ENCODE results near the gene AAK1.
"Not testable (repeated sequence)": the region's sequence is repeated elsewhere in the genome, so short reads cannot be mapped to it uniquely, and the experiment has no call there.

AAK1 gene

GRCh38 chr2:69620870-69621269 is 22.7 kb downstream of the AAK1 start:
- peak; percentile 63 for ATAC-seq (replicated peaks; ENCODE audit: extremely low read depth, poor library complexity, severe bottlenecking)
- Mint-ChIP-seq H3K27me3 (no peaks in the 10 kb centered on the region), H3K27ac (ENCODE audit: low read depth) (no peak overlapping the region)

DNA sequence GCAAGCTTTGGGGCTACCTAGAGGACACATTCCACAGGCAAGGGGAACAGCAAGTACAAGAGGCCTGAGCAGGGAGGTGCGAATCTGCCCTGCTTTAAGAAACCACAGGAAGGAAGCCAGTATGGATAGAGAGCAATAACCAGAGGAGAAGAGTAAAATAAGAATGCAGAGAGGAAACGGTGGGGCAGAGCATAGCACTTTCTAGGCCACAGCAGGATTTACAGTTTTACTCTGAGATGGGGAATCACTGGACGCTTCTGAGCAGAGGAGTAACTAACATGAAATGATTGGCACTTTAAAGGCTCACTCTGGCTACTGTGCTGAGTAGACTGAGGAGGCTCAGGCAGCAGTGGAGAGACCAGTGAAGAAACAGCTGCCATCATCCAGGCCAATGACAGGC is 23.8 kb downstream of the AAK1 start:
- Mint-ChIP-seq H3K27ac (ENCODE audit: low read depth) (no peak overlapping the region), H3K4me3 (no peak overlapping the region), H3K4me1 (peaks cover 22% of the 10 kb centered on the region), H3K9me3 (no peaks in the 10 kb centered on the region), H3K27me3 (no peaks in the 10 kb centered on the region), H3K36me3 (ENCODE audit: insufficient read depth) (peaks cover 6% of the 10 kb centered on the region)
- DNase-seq (ENCODE audit: low spot score in 2 of 2): no peak
- ATAC-seq (replicated peaks; ENCODE audit: extremely low read depth, poor library complexity, severe bottlenecking): peak; percentile 53

More at GRCh38 chr2:69620870-69621269, 22.7 kb downstream of the AAK1 start:
- H3K4me3 Mint-ChIP-seq: no peak overlapping the region
- H3K9me3 Mint-ChIP-seq: no peaks in the 10 kb centered on the region
- H3K4me1 Mint-ChIP-seq: peaks cover 11% of the 10 kb centered on the region
- peaks cover 4% of the 10 kb centered on the region for H3K36me3 Mint-ChIP-seq (ENCODE audit: insufficient read depth)
- no peak for DNase-seq (ENCODE audit: low spot score in 2 of 2)

DNA sequence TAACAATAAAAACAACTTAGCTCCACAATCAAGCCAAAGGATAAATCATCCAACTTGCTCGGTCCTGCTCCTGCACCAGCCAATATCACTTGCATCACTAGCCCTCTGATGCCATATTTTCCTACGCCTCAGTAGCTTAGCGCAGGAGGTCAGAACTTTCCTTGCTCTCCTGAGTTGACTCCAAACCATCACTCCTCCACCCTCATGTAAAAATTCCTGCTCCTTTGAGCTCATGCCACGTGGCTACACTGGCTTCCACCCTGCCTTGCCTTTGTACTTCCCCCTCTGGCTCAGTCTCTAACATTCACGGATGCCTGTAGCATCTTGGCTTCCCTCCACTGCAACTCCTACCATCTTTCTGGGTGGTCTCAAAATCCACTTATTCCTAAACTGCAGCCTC is 25.2 kb downstream of the AAK1 start:
- ATAC-seq (replicated peaks; ENCODE audit: extremely low read depth, poor library complexity, severe bottlenecking): no peak
- no peaks in the 10 kb centered on the region for H3K9me3 Mint-ChIP-seq
- H3K4me1 Mint-ChIP-seq: peaks cover 26% of the 10 kb centered on the region
- H3K36me3 Mint-ChIP-seq (ENCODE audit: insufficient read depth): peaks cover 6% of the 10 kb centered on the region
- DNase-seq (ENCODE audit: low spot score in 2 of 2): no peak
- no peaks in the 10 kb centered on the region for H3K27me3 Mint-ChIP-seq
- no peak overlapping the region for H3K27ac Mint-ChIP-seq (ENCODE audit: low read depth)
- H3K4me3 Mint-ChIP-seq: no peak overlapping the region

GRCh38 chr2:69617744-69618143 is 25.8 kb downstream of the AAK1 start:
- Mint-ChIP-seq H3K4me3 (no peak overlapping the region), H3K9me3 (no peaks in the 10 kb centered on the region), H3K36me3 (ENCODE audit: insufficient read depth) (peaks cover 6% of the 10 kb centered on the region), H3K27me3 (no peaks in the 10 kb centered on the region), H3K4me1 (peaks cover 29% of the 10 kb centered on the region), H3K27ac (ENCODE audit: low read depth) (no peak overlapping the region)
- DNase-seq (ENCODE audit: low spot score in 2 of 2): no peak
- ATAC-seq (replicated peaks; ENCODE audit: extremely low read depth, poor library complexity, severe bottlenecking): no peak

DNA sequence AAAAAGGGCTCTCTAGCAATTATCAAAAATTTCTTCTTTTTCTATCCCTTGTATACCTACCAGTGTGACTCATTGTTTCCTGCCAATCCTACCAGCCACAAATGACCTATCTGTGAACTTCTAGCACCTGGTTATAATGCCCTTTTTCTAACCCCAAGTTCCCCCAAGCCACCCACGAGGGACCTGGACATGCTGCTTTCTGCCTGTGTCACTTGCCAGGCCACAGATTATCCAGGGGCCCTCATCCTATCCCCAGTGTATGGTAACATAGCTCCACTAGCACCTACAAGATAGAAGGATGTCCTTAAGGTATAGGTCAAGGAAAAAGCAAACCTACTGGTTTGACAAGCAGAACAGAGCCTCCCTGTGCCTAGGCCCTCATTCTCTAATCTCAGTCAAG is 26.8 kb downstream of the AAK1 start:
- DNase-seq (ENCODE audit: low spot score in 2 of 2): peak in 1 of 2 donors; percentile 31
- Mint-ChIP-seq H3K4me1 (peaks cover 37% of the 10 kb centered on the region), H3K9me3 (no peaks in the 10 kb centered on the region), H3K27ac (ENCODE audit: low read depth) (peak overlapping the region; percentile 73), H3K27me3 (no peaks in the 10 kb centered on the region), H3K36me3 (ENCODE audit: insufficient read depth) (peaks cover 6% of the 10 kb centered on the region), H3K4me3 (peak overlapping the region; percentile 31)
- no peak for ATAC-seq (replicated peaks; ENCODE audit: extremely low read depth, poor library complexity, severe bottlenecking)

DNA sequence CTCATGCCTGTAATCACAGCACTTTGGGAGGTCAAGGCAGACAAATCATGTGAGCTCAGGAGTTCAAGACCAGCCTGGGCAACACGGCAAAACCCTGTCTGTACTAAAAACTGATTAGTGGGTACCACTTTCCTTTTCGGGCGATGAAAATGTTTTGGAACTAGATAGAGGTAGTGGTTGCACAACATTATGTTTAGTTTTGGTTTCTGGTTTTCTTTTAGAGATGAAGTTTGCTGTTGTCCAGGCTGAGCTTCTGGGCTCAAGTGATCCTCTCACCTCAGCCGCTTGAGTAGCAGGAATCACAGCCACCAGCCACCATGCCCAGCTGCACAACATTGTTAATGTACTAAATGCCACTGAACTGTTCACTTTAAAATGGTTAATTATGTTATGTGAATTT is 27.6 kb downstream of the AAK1 start:
- Mint-ChIP-seq H3K9me3 (no peaks in the 10 kb centered on the region), H3K36me3 (ENCODE audit: insufficient read depth) (peaks cover 6% of the 10 kb centered on the region), H3K27me3 (no peaks in the 10 kb centered on the region), H3K27ac (ENCODE audit: low read depth) (peak overlapping the region; percentile 73), H3K4me1 (peaks cover 45% of the 10 kb centered on the region), H3K4me3 (no peak overlapping the region)
- DNase-seq (ENCODE audit: low spot score in 2 of 2) (no peak), ATAC-seq (replicated peaks; ENCODE audit: extremely low read depth, poor library complexity, severe bottlenecking) (no peak)

GRCh38 chr2:69615078-69615625 is 28.4 kb downstream of the AAK1 start:
- Mint-ChIP-seq H3K27ac (ENCODE audit: low read depth) (no peak overlapping the region), H3K4me3 (no peak overlapping the region), H3K27me3 (no peaks in the 10 kb centered on the region), H3K9me3 (no peaks in the 10 kb centered on the region), H3K4me1 (peaks cover 53% of the 10 kb centered on the region), H3K36me3 (ENCODE audit: insufficient read depth) (peaks cover 7% of the 10 kb centered on the region)
- ATAC-seq (replicated peaks; ENCODE audit: extremely low read depth, poor library complexity, severe bottlenecking) (no peak), DNase-seq (ENCODE audit: low spot score in 2 of 2) (no peak)

GRCh38 chr2:69612707-69613106 is 30.8 kb downstream of the AAK1 start:
- peaks cover 9% of the 10 kb centered on the region for H3K36me3 Mint-ChIP-seq (ENCODE audit: insufficient read depth)
- no peaks in the 10 kb centered on the region for H3K9me3 Mint-ChIP-seq
- ATAC-seq (replicated peaks; ENCODE audit: extremely low read depth, poor library complexity, severe bottlenecking) (no peak), DNase-seq (ENCODE audit: low spot score in 2 of 2) (no peak)
- no peak overlapping the region for H3K4me3 Mint-ChIP-seq
- peaks cover 66% of the 10 kb centered on the region for H3K4me1 Mint-ChIP-seq
- no peak overlapping the region for H3K27ac Mint-ChIP-seq (ENCODE audit: low read depth)
- no peaks in the 10 kb centered on the region for H3K27me3 Mint-ChIP-seq

GRCh38 chr2:69612200-69612599 is 31.3 kb downstream of the AAK1 start:
- Mint-ChIP-seq H3K36me3 (ENCODE audit: insufficient read depth) (peaks cover 9% of the 10 kb centered on the region), H3K27me3 (no peaks in the 10 kb centered on the region), H3K27ac (ENCODE audit: low read depth) (no peak overlapping the region), H3K4me3 (no peak overlapping the region), H3K4me1 (peaks cover 71% of the 10 kb centered on the region), H3K9me3 (no peaks in the 10 kb centered on the region)
- DNase-seq (ENCODE audit: low spot score in 2 of 2) (no peak), ATAC-seq (replicated peaks; ENCODE audit: extremely low read depth, poor library complexity, severe bottlenecking) (no peak)

DNA sequence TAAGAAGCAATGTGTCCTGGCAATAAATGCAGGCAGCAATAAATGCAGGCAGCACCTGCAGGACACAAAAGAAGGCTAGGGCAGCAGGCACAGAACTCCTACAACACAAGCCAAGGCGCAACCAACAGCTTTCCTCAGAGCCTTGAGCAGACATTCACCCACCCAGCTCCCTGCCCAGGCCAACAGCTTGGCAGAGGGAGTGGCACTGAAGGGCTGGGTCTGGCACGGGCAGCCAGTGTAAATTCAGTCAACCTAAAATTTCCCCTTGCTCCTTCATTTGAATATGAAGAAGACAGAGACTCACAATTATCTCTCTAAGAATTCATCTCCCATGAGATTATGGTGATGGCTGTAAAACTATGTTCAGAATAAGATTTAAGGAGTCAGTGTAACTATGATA is 35.4 kb downstream of the AAK1 start:
- no peaks in the 10 kb centered on the region for H3K9me3 Mint-ChIP-seq
- no peak overlapping the region for H3K4me3 Mint-ChIP-seq
- peaks cover 84% of the 10 kb centered on the region for H3K4me1 Mint-ChIP-seq
- no peaks in the 10 kb centered on the region for H3K27me3 Mint-ChIP-seq
- DNase-seq (ENCODE audit: low spot score in 2 of 2) (no peak), ATAC-seq (replicated peaks; ENCODE audit: extremely low read depth, poor library complexity, severe bottlenecking) (no peak)
- H3K36me3 Mint-ChIP-seq (ENCODE audit: insufficient read depth): peaks cover 11% of the 10 kb centered on the region
- peak overlapping the region; percentile 82 for H3K27ac Mint-ChIP-seq (ENCODE audit: low read depth)

DNA sequence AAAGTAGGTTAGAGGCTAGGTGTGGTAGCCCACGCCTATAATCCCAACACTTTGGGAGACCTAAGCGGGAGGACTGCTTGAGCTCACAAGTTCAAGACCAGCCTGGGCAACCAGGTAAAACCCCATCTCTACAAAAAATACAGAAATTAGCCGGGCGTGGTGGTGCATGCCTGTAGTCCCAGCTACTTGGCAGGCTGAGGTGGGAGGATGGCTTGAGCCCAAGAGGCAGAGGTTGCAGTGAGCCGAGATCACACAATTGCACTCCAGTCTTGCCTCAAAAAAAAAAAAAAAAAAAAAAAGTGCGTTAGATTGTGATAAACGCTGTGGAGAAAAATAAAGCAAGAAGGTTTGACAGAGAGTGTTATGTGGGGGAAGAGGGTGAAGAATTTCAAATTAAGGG is 36.8 kb downstream of the AAK1 start:
- H3K27me3 Mint-ChIP-seq; H3K4me3 Mint-ChIP-seq; H3K9me3 Mint-ChIP-seq; ATAC-seq (replicated peaks; ENCODE audit: extremely low read depth, poor library complexity, severe bottlenecking); H3K36me3 Mint-ChIP-seq (ENCODE audit: insufficient read depth); DNase-seq (ENCODE audit: low spot score in 2 of 2): not testable (repeated sequence)
- H3K27ac Mint-ChIP-seq (ENCODE audit: low read depth): peak overlapping the region; percentile 13
- peaks cover 82% of the 10 kb centered on the region for H3K4me1 Mint-ChIP-seq

GRCh38 chr2:69605284-69605683 is 38.3 kb downstream of the AAK1 start:
- peak overlapping the region; percentile 32 for H3K27ac Mint-ChIP-seq (ENCODE audit: low read depth)
- no peaks in the 10 kb centered on the region for H3K9me3 Mint-ChIP-seq
- no peak for DNase-seq (ENCODE audit: low spot score in 2 of 2)
- H3K36me3 Mint-ChIP-seq (ENCODE audit: insufficient read depth): peaks cover 14% of the 10 kb centered on the region
- H3K4me3 Mint-ChIP-seq: no peak overlapping the region
- no peaks in the 10 kb centered on the region for H3K27me3 Mint-ChIP-seq
- H3K4me1 Mint-ChIP-seq: peaks cover 82% of the 10 kb centered on the region
- no peak for ATAC-seq (replicated peaks; ENCODE audit: extremely low read depth, poor library complexity, severe bottlenecking)

GRCh38 chr2:69604836-69605235 is 38.7 kb downstream of the AAK1 start:
- peaks cover 14% of the 10 kb centered on the region for H3K36me3 Mint-ChIP-seq (ENCODE audit: insufficient read depth)
- H3K27ac Mint-ChIP-seq (ENCODE audit: low read depth): peak overlapping the region; percentile 32
- H3K9me3 Mint-ChIP-seq: no peaks in the 10 kb centered on the region
- ATAC-seq (replicated peaks; ENCODE audit: extremely low read depth, poor library complexity, severe bottlenecking) (no peak), DNase-seq (ENCODE audit: low spot score in 2 of 2) (no peak)
- H3K27me3 Mint-ChIP-seq: no peaks in the 10 kb centered on the region
- no peak overlapping the region for H3K4me3 Mint-ChIP-seq
- peaks cover 84% of the 10 kb centered on the region for H3K4me1 Mint-ChIP-seq
